OCI-LY1 (cell line): Measurements from ENCODE around the gene NUDT9.
A peak's percentile ranks its signal among the peaks of the same experiment; 100 is the strongest.
"Not testable (repeated sequence)": the region's sequence is repeated elsewhere in the genome, so short reads cannot be mapped to it uniquely, and the experiment has no call there.

ENCODE experiments used
- H2AFZ ChIP-seq: fragments of 200-600 bp; sonication (generic), shearing (Covaris generic); 2 replicates; pipeline ENCODE4 v1.6.0; 2014; ENCODE audit warnings: antibody characterized with exemption, mild to moderate bottlenecking, low read length
- H3F3A ChIP-seq: fragments of 200-600 bp; sonication (generic), shearing (Covaris generic); 2 replicates; pipeline ENCODE4 v1.6.0; 2014; ENCODE audit warnings: mild to moderate bottlenecking, antibody characterized with exemption, low read length, moderate library complexity; ENCODE audit not compliant: insufficient read depth
- H3K27ac ChIP-seq: fragments of 200-600 bp; sonication (generic); 2 replicates; pipeline ENCODE4 v1.5.1; 2014; ENCODE audit warnings: low read length, mixed run types, mild to moderate bottlenecking, low read depth; ENCODE audit not compliant: poor library complexity, severe bottlenecking
- H3K27me3 ChIP-seq: fragments of 200-600 bp; sonication (generic); 2 replicates; pipeline ENCODE4 v1.6.0; 2014; ENCODE audit warnings: antibody characterized with exemption, mild to moderate bottlenecking, low read length, moderate library complexity; ENCODE audit not compliant: insufficient read depth
- H3K36me3 ChIP-seq: fragments of 200-600 bp; sonication (generic); 2 replicates; pipeline ENCODE4 v1.6.1; 2014; ENCODE audit warnings: mild to moderate bottlenecking, antibody characterized with exemption, low read length, moderate library complexity, mixed read lengths; ENCODE audit not compliant: insufficient read depth
- H3K4me1 ChIP-seq: fragments of 200-600 bp; sonication (generic); 2 replicates; pipeline ENCODE4 v1.5.1; 2014; ENCODE audit warnings: mild to moderate bottlenecking, low read length, moderate library complexity; ENCODE audit not compliant: insufficient read depth, severe bottlenecking
- H3K4me2 ChIP-seq: fragments of 200-600 bp; sonication (generic), shearing (Covaris generic); 2 replicates; pipeline ENCODE4 v1.6.1; 2014; ENCODE audit warnings: low read length
- H3K4me3 ChIP-seq: fragments of 200-600 bp; sonication (generic); 2 replicates; pipeline ENCODE4 v1.5.1; 2014; ENCODE audit warnings: low read length, low read depth, mild to moderate bottlenecking, mixed read lengths; ENCODE audit not compliant: poor library complexity, severe bottlenecking
- H3K79me2 ChIP-seq: fragments of 200-600 bp; shearing (Covaris generic); 2 replicates; pipeline ENCODE4 v1.6.1; 2016; ENCODE audit warnings: mixed run types, low read length, mixed read lengths; ENCODE audit not compliant: insufficient read depth
- H3K9ac ChIP-seq: fragments of 200-600 bp; sonication (generic), shearing (Covaris generic); 2 replicates; pipeline ENCODE4 v1.6.1; 2014; ENCODE audit warnings: mild to moderate bottlenecking, low read length, mixed read lengths
- H3K9me2 ChIP-seq: fragments of 200-600 bp; sonication (generic), shearing (Covaris generic); 2 replicates; pipeline ENCODE4 v1.6.1; 2014; ENCODE audit warnings: low read depth, mild to moderate bottlenecking, low read length, mixed read lengths
- H3K9me3 ChIP-seq: fragments of 200-600 bp; shearing (Covaris generic); 2 replicates; pipeline ENCODE4 v1.6.1; 2014; ENCODE audit warnings: low read length, mixed read lengths
- H4K20me1 ChIP-seq: fragments of 200-600 bp; sonication (generic), shearing (Covaris generic); 2 replicates; pipeline ENCODE4 v1.6.0; 2016; ENCODE audit warnings: mild to moderate bottlenecking, low read length; ENCODE audit not compliant: insufficient read depth
- EZH2 ChIP-seq: fragments of 200-600 bp; sonication (generic), shearing (Covaris generic); IDR thresholded peaks from 2 replicates; pipeline ENCODE4 v1.8.0; 2017; ENCODE audit warnings: borderline replicate concordance, mixed run types, mild to moderate bottlenecking, antibody characterized with exemption, low read length, moderate library complexity, mixed read lengths
- TF ChIP-seq, protein P1 (sequence below): fragments of 200-600 bp; sonication (generic), shearing (Covaris generic); IDR thresholded peaks from 2 replicates; pipeline ENCODE4 v1.5.1; 2017; ENCODE audit warnings: mild to moderate bottlenecking, antibody characterized with exemption, low read length, moderate library complexity, mixed read lengths

Gene NUDT9

DNA sequence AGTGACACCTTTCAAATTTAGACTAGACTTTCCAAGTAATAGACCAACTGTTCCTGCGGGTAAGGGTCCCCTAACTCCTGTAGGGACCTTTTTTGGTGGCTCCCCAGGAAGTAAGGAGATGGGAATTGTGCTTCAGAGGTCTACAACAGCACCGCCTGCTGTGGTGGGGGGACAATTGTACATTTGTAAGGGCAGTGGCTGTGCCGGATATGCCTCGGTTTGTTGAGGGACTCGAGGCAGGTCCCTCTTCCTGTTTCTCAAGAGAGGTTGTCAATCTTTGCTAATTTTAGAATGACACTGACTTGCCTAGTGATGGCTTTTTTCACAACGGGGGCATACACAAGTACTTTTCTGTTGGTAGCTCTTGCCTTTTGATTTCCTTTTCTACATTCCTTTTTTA lies 15.9 kb upstream of the NUDT9 start:
- Histone ChIP-seq H4K20me1 (no peaks in the 10 kb centered on the region), H3K27ac (no peak overlapping the region), H3K9ac (no peak overlapping the region), H3K4me1 (peaks cover 11% of the 10 kb centered on the region), H3K36me3 (no peaks in the 10 kb centered on the region), H3K9me2 (no peaks in the 10 kb centered on the region), H3K27me3 (no peaks in the 10 kb centered on the region), H3K4me3 (peak overlapping the region; percentile 23), H3F3A (no peaks in the 10 kb centered on the region), H3K79me2 (no peaks in the 10 kb centered on the region), H3K4me2 (peak overlapping the region; percentile 33), H2AFZ (0 out of 2 replicates have a peak overlapping the region, but pooled peaks have one; percentile 23), H3K9me3 (no peaks in the 10 kb centered on the region; the same call in 1 of the 2 replicates)
- TF ChIP-seq, protein P1, sequence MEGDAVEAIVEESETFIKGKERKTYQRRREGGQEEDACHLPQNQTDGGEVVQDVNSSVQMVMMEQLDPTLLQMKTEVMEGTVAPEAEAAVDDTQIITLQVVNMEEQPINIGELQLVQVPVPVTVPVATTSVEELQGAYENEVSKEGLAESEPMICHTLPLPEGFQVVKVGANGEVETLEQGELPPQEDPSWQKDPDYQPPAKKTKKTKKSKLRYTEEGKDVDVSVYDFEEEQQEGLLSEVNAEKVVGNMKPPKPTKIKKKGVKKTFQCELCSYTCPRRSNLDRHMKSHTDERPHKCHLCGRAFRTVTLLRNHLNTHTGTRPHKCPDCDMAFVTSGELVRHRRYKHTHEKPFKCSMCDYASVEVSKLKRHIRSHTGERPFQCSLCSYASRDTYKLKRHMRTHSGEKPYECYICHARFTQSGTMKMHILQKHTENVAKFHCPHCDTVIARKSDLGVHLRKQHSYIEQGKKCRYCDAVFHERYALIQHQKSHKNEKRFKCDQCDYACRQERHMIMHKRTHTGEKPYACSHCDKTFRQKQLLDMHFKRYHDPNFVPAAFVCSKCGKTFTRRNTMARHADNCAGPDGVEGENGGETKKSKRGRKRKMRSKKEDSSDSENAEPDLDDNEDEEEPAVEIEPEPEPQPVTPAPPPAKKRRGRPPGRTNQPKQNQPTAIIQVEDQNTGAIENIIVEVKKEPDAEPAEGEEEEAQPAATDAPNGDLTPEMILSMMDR, result 0 out of 2 replicates have a peak, but pooled peaks have one; percentile 9
- TF ChIP-seq EZH2, result no peak

- H3F3A ChIP-seq, H3K27me3 ChIP-seq, H3K36me3 ChIP-seq, H3K27ac ChIP-seq, H4K20me1 ChIP-seq, H3K79me2 ChIP-seq, H3K9ac ChIP-seq, H2AFZ ChIP-seq, H3K9me3 ChIP-seq, H3K9me2 ChIP-seq: not testable (repeated sequence)
- H3K4me1 ChIP-seq, result peaks cover 11% of the 10 kb centered on the region
- peak overlapping the region; percentile 33 for H3K4me2 ChIP-seq
- H3K4me3 ChIP-seq, result peak overlapping the region; percentile 23
Observed at GRCh38 chr4:87406902-87407301, 15.5 kb upstream of the NUDT9 start.

DNA sequence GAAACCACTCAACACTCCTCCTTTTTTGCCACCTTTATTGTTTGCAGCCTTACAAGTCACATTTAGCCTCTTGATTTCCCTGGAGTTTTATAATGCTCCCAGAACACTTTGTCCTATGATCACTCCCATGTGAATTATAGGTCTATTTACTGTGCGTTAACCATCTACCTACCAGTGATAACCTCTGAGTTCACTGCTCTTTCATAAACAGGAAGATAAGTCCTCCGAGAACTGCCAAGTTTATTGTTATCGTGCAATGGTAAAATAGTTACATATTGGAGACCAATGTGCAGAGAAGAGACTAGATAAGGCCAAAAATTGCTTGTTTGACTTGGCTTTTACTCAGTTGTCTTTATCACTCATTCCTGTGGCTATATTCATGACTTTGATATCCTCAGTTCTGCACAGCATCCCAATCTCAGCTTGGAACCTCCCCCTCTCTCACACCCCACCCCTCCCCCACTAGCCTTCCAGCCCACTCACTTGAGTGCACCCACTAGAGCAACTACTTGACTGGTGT lies 12.9 kb upstream of the NUDT9 start:
- Histone ChIP-seq H3F3A (no peaks in the 10 kb centered on the region), H3K9ac (no peak overlapping the region), H4K20me1 (no peaks in the 10 kb centered on the region), H3K36me3 (no peaks in the 10 kb centered on the region), H3K9me2 (no peaks in the 10 kb centered on the region), H3K4me3 (no peak overlapping the region), H3K4me2 (no peak overlapping the region), H3K27ac (no peak overlapping the region), H3K27me3 (peaks cover 3% of the 10 kb centered on the region; the same call in 1 of the 2 replicates), H3K9me3 (no peaks in the 10 kb centered on the region; the same call in 1 of the 2 replicates), H3K79me2 (no peaks in the 10 kb centered on the region), H3K4me1 (peaks cover 11% of the 10 kb centered on the region), H2AFZ (no peak overlapping the region)
- TF ChIP-seq, protein P1, result no peak
- TF ChIP-seq EZH2, result no peak

DNA sequence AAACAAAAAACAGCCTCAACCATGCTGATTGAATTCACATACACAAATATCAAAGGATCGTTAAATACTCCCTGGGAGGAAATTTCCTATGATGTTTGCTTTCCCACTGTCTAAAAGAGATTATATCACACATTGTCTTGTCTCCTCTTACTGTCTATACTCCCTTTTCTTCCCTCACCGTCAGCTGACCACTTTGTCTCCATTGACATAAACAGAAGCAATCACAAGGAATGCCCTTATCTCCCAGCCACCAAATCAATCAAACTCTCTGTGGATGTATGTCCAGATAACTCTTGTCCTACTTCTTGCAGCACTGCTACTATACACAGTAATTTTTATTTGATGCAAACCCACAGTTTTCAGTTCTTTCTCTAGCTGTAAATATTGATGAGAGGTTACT lies 12.2 kb upstream of the NUDT9 start:
- no peak for TF ChIP-seq EZH2
- TF ChIP-seq, protein P1, result no peak
- Histone ChIP-seq H3K9me3 (no peaks in the 10 kb centered on the region; the same call in 1 of the 2 replicates), H3K79me2 (no peaks in the 10 kb centered on the region), H4K20me1 (no peaks in the 10 kb centered on the region), H3K9ac (no peak overlapping the region), H3K27ac (no peak overlapping the region), H3K9me2 (no peaks in the 10 kb centered on the region), H3K4me1 (peaks cover 11% of the 10 kb centered on the region), H3K4me3 (no peak overlapping the region), H3K27me3 (peaks cover 3% of the 10 kb centered on the region; the same call in 1 of the 2 replicates), H2AFZ (no peak overlapping the region), H3K4me2 (no peak overlapping the region), H3K36me3 (no peaks in the 10 kb centered on the region), H3F3A (no peaks in the 10 kb centered on the region)
